Activated T-helper 2 cell treated with anti-CD3 and anti-CD28 coated beads, Interferon-gamma antibody, Interleukin-2, Interleukin-4, amounts not matched to agents 10 μg/mL and 5 μg/mL and 100 μg/mL, durations not matched to agents 14 hours and 24 hours and 36 hours (primary cell): ENCODE data around the gene ANKRD17. TPM values are rescaled to one million over a fixed set of nuclear protein-coding genes. Genes with fewer than 3 reads are reported as not detected.
A peak's percentile ranks its signal among the peaks of the same experiment; 100 is the strongest.

Experiments used
- DNase-seq: peaks from one replicate; pipeline ENCODE4 v3.0.0; 2021; ENCODE audit warnings: low spot score
- H3K27ac Mint-ChIP-seq: one replicate; pipeline ENCODE4 v1.8.0; 2021; ENCODE audit warnings: mixed read lengths
- H3K27me3 Mint-ChIP-seq: one replicate; pipeline ENCODE4 v1.8.0; 2021; ENCODE audit warnings: low read depth, mixed read lengths
- H3K36me3 Mint-ChIP-seq: one replicate; pipeline ENCODE4 v1.8.0; 2021; ENCODE audit warnings: low read depth, mixed read lengths
- H3K4me1 Mint-ChIP-seq: one replicate; pipeline ENCODE4 v1.8.0; 2021; ENCODE audit warnings: low read depth, mixed read lengths
- H3K4me3 Mint-ChIP-seq: one replicate; pipeline ENCODE4 v1.8.0; 2021; ENCODE audit warnings: low read depth, mild to moderate bottlenecking, moderate library complexity, mixed read lengths
- H3K9me3 Mint-ChIP-seq: one replicate; pipeline ENCODE4 v1.8.0; 2021; ENCODE audit warnings: mixed read lengths
- intact Hi-C: fragments of 100-400 bp; cut with micrococcal nuclease; formaldehyde crosslinking; loops from one replicate; pipeline ENCODE4 v1.15.1; 2023
- total RNA-seq: library from RNA; stranded (reverse); gene quantifications from 2 replicates; pipeline ENCODE4 v1.2.3, GENCODE V29; 2022

The ANKRD17 gene
- total RNA-seq, 1 donor from 2014 or later, result 70.0 TPM

GRCh38 chr4:73172161-73172560 is 86.4 kb downstream of the ANKRD17 start:
- H3K4me3 Mint-ChIP-seq, result no peak overlapping the region
- peaks cover 96% of the 10 kb centered on the region for H3K36me3 Mint-ChIP-seq
- no peak for DNase-seq
- peaks cover 10% of the 10 kb centered on the region for H3K4me1 Mint-ChIP-seq
- no peaks in the 10 kb centered on the region for H3K27me3 Mint-ChIP-seq
- no peak overlapping the region for H3K27ac Mint-ChIP-seq
- intact Hi-C loops, result no loop called here
- peaks cover 57% of the 10 kb centered on the region for H3K9me3 Mint-ChIP-seq

- no peaks in the 10 kb centered on the region for H3K27me3 Mint-ChIP-seq
- intact Hi-C loops, result no loop called here
- no peak for DNase-seq
- H3K27ac Mint-ChIP-seq, result no peak overlapping the region
- H3K9me3 Mint-ChIP-seq, result peaks cover 63% of the 10 kb centered on the region
- peaks cover 10% of the 10 kb centered on the region for H3K4me1 Mint-ChIP-seq
- peaks cover 93% of the 10 kb centered on the region for H3K36me3 Mint-ChIP-seq
- H3K4me3 Mint-ChIP-seq, result no peak overlapping the region
These were observed 87.9 kb downstream of the ANKRD17 start for GRCh38 chr4:73170518-73171198.

GRCh38 chr4:73166212-73166611 is 92.4 kb downstream of the ANKRD17 start:
- Mint-ChIP-seq H3K9me3 (peaks cover 31% of the 10 kb centered on the region), H3K27me3 (no peaks in the 10 kb centered on the region), H3K36me3 (peaks cover 86% of the 10 kb centered on the region), H3K4me1 (peaks cover 5% of the 10 kb centered on the region), H3K27ac (no peak overlapping the region), H3K4me3 (no peak overlapping the region)
- intact Hi-C loops, result no loop called here
- no peak for DNase-seq

GRCh38 chr4:73161527-73162185 is 96.9 kb downstream of the ANKRD17 start:
- Mint-ChIP-seq H3K4me1 (peaks cover 5% of the 10 kb centered on the region), H3K27me3 (no peaks in the 10 kb centered on the region), H3K4me3 (no peak overlapping the region), H3K27ac (no peak overlapping the region), H3K9me3 (peaks cover 13% of the 10 kb centered on the region), H3K36me3 (peaks cover 74% of the 10 kb centered on the region)
- intact Hi-C loops, result no loop called here
- DNase-seq, result no peak

GRCh38 chr4:73156394-73156793 is 102.2 kb downstream of the ANKRD17 start:
- no peak for DNase-seq
- Mint-ChIP-seq H3K27ac (peak overlapping the region; percentile 40), H3K4me1 (peaks cover 2% of the 10 kb centered on the region), H3K36me3 (peaks cover 54% of the 10 kb centered on the region), H3K9me3 (no peaks in the 10 kb centered on the region), H3K4me3 (no peak overlapping the region), H3K27me3 (no peaks in the 10 kb centered on the region)
- intact Hi-C loops, result no loop called here

DNA sequence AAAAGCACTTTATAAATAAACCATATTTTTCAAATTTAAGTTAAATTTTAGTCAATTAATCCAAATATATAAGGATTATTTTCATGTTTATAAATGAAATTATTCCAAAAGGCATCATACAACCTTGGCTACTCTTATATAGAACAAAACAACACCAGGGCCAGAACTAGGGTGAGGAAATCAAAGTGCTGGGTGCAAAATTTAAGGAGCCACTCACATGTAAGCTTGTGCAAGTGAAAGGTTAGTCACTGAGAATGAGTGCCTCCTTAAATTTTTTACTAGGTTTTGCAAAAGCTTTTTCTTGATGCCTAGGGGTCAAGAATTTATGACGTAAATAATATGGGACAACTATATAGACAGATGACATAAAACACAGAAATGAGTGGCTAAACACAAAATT is 105.7 kb downstream of the ANKRD17 start:
- no peaks in the 10 kb centered on the region for H3K9me3 Mint-ChIP-seq
- H3K4me1 Mint-ChIP-seq, result peaks cover 2% of the 10 kb centered on the region
- intact Hi-C loops, result no loop called here
- H3K27me3 Mint-ChIP-seq, result no peaks in the 10 kb centered on the region
- no peak for DNase-seq
- no peak overlapping the region for H3K27ac Mint-ChIP-seq
- H3K4me3 Mint-ChIP-seq, result no peak overlapping the region
- peaks cover 60% of the 10 kb centered on the region for H3K36me3 Mint-ChIP-seq

- no peaks in the 10 kb centered on the region for H3K9me3 Mint-ChIP-seq
- peaks cover 69% of the 10 kb centered on the region for H3K36me3 Mint-ChIP-seq
These were observed 115.5 kb downstream of the ANKRD17 start for GRCh38 chr4:73142995-73143547.

DNA sequence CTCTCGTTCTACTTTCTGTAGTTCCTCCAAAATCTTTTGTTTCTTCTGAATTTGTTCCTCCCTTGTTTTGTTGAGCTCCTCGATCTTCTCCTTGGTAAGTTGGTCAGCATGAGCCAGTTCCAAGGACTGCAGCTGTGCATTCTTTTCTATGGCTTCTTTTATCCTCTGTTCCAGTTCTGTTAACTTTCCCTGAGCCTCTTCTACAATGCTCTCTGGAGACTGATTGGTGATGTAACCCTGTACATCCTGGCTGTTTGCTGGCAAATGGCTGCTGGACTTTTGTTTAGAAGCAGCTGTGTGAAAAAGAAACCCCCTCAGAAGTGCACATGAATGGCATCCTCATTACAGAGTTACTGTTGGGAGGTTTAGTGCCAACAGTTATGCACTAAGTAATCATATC is 118.6 kb downstream of the ANKRD17 start:
- H3K4me3 Mint-ChIP-seq, result no peak overlapping the region
- H3K27me3 Mint-ChIP-seq, result no peaks in the 10 kb centered on the region
- DNase-seq, result no peak
- H3K36me3 Mint-ChIP-seq, result peaks cover 62% of the 10 kb centered on the region
- H3K27ac Mint-ChIP-seq, result peak overlapping the region; percentile 54
- intact Hi-C loops, result no loop called here
- no peaks in the 10 kb centered on the region for H3K9me3 Mint-ChIP-seq
- peaks cover 5% of the 10 kb centered on the region for H3K4me1 Mint-ChIP-seq

More at GRCh38 chr4:73142995-73143547, 115.5 kb downstream of the ANKRD17 start:
- Mint-ChIP-seq H3K4me3 (no peak overlapping the region), H3K27me3 (no peaks in the 10 kb centered on the region), H3K27ac (no peak overlapping the region), H3K4me1 (peaks cover 3% of the 10 kb centered on the region)
- intact Hi-C loops, result no loop called here
- DNase-seq, result no peak

DNA sequence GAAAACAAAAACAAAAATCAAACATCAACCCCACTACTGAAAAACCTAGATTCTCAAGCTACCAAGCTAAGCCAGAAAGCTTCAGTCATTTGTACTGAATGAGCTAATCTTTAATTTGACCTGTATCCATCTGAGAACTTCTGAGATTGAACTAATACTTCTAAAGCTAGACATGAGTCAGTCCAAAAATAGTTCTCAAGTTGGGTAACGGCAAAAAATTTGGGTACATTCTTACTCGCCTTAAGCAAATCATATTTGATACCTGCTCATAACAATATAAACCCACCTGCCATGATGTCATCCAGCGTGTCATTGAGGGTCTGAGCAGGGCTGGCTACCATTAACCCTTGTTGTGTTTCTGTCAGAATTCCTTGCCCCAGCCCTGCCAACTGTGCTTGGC is 119.4 kb downstream of the ANKRD17 start:
- H3K36me3 Mint-ChIP-seq, result peaks cover 62% of the 10 kb centered on the region
- intact Hi-C loops, result no loop called here
- no peak for DNase-seq
- peaks cover 5% of the 10 kb centered on the region for H3K4me1 Mint-ChIP-seq
- H3K4me3 Mint-ChIP-seq, result no peak overlapping the region
- no peaks in the 10 kb centered on the region for H3K27me3 Mint-ChIP-seq
- no peak overlapping the region for H3K27ac Mint-ChIP-seq
- H3K9me3 Mint-ChIP-seq, result no peaks in the 10 kb centered on the region

GRCh38 chr4:73137121-73137520 is 121.5 kb downstream of the ANKRD17 start:
- Mint-ChIP-seq H3K27me3 (no peaks in the 10 kb centered on the region), H3K27ac (no peak overlapping the region), H3K36me3 (peaks cover 63% of the 10 kb centered on the region), H3K9me3 (no peaks in the 10 kb centered on the region), H3K4me1 (peaks cover 5% of the 10 kb centered on the region), H3K4me3 (no peak overlapping the region)
- no peak for DNase-seq
- intact Hi-C loops, result no loop called here

DNA sequence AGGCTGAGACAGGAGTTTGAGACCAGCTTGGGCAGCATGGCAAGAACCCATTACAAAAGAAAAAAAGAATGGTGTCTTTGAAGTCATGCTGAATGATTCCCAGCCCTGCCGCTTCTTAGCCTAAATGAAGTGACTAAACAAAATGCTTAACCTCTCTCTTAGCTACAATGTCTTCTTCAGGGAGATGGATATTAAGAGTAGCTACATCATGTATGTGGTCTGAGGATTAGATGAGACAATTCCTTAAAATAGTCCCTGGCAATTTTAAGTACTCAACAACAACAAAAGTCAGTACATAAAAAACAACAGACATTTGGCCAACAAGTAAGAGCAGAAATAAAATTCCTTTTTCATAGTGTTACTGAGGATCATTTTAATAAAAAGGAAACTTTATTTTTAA is 124.8 kb downstream of the ANKRD17 start:
- no peak overlapping the region for H3K4me3 Mint-ChIP-seq
- peaks cover 52% of the 10 kb centered on the region for H3K36me3 Mint-ChIP-seq
- H3K27ac Mint-ChIP-seq, result no peak overlapping the region
- no peak for DNase-seq
- no peaks in the 10 kb centered on the region for H3K27me3 Mint-ChIP-seq
- peaks cover 4% of the 10 kb centered on the region for H3K4me1 Mint-ChIP-seq
- intact Hi-C loops, result no loop called here
- H3K9me3 Mint-ChIP-seq, result no peaks in the 10 kb centered on the region

DNA sequence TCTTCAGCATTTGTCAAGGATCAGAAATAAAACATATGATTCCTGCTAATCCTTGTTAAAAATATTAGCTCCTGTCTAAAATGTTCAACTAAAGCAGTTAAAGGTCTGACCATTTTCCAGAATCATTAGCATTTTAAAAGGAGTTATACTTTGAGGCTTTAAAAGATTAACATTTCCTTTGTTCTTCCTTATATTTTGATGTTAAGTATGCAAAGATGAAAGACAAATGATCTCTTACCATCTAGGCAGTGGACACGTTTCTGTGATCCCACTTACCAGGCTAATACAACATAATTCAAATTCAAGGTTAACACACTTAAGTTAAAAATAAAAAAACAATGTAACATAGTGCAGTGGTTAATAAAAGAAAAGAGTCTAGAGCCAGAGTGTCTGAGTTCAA is 127.3 kb downstream of the ANKRD17 start:
- Mint-ChIP-seq H3K27ac (no peak overlapping the region), H3K9me3 (no peaks in the 10 kb centered on the region), H3K36me3 (peaks cover 50% of the 10 kb centered on the region), H3K27me3 (no peaks in the 10 kb centered on the region), H3K4me1 (peaks cover 8% of the 10 kb centered on the region), H3K4me3 (no peak overlapping the region)
- DNase-seq, result no peak
- intact Hi-C loops, result no loop called here

- peaks cover 8% of the 10 kb centered on the region for H3K4me1 Mint-ChIP-seq
- H3K27me3 Mint-ChIP-seq, result no peaks in the 10 kb centered on the region
- no peaks in the 10 kb centered on the region for H3K9me3 Mint-ChIP-seq
- no peak overlapping the region for H3K27ac Mint-ChIP-seq
- DNase-seq, result no peak
- H3K4me3 Mint-ChIP-seq, result no peak overlapping the region
- H3K36me3 Mint-ChIP-seq, result peaks cover 56% of the 10 kb centered on the region
- intact Hi-C loops, result no loop called here
These were observed 129.3 kb downstream of the ANKRD17 start for GRCh38 chr4:73129319-73129718.
